NCI-H187 treated with DMSO at 0.1 percent for 48 hours (cell line): ENCODE results near the gene SCLY.
A peak's percentile ranks its signal among the peaks of the same experiment; 100 is the strongest.
"Not testable (repeated sequence)": the region's sequence is repeated elsewhere in the genome, so short reads cannot be mapped to it uniquely, and the experiment has no call there.

ENCODE experiments used
- DNase-seq: peaks from one replicate; lab custom pipeline; 2025; lab: John Stamatoyannopoulos, UW

SCLY gene

GRCh38 chr2:238060542-238061314 is at the start of gene SCLY:
Gene SCLY (plus strand): TSS chr2:238061001. CDS start chr2:238061055, 54 bp downstream.
- peak; percentile 20 for DNase-seq

GRCh38 chr2:238013806-238014205 is 47.0 kb upstream of the SCLY start:
- no peak for DNase-seq

GRCh38 chr2:238015705-238016104 is 45.1 kb upstream of the SCLY start:
- DNase-seq = no peak

- no peak for DNase-seq
Observed at GRCh38 chr2:238016526-238016925, 44.3 kb upstream of the SCLY start.

GRCh38 chr2:238019962-238020361 is 40.8 kb upstream of the SCLY start:
- DNase-seq = no peak

- DNase-seq = no peak
Observed at GRCh38 chr2:238020816-238021215, 40.0 kb upstream of the SCLY start.

- DNase-seq = no peak
Observed at GRCh38 chr2:238021327-238021726, 39.5 kb upstream of the SCLY start.

- no peak for DNase-seq
Observed at GRCh38 chr2:238022594-238023157, 38.1 kb upstream of the SCLY start.

- DNase-seq = no peak
Observed at GRCh38 chr2:238023608-238024007, 37.2 kb upstream of the SCLY start.

GRCh38 chr2:238024986-238025385 is 35.8 kb upstream of the SCLY start:
- DNase-seq = no peak

- no peak for DNase-seq
Observed at GRCh38 chr2:238025741-238026360, 35.0 kb upstream of the SCLY start.

- no peak for DNase-seq
Observed at GRCh38 chr2:238027058-238027457, 33.7 kb upstream of the SCLY start.

GRCh38 chr2:238027591-238028415 is 33.0 kb upstream of the SCLY start:
- no peak for DNase-seq

- no peak for DNase-seq
Observed at GRCh38 chr2:238029853-238030252, 30.9 kb upstream of the SCLY start.

GRCh38 chr2:238030422-238031155 is 30.2 kb upstream of the SCLY start:
- no peak for DNase-seq

- no peak for DNase-seq
Observed at GRCh38 chr2:238031751-238032150, 29.1 kb upstream of the SCLY start.

- DNase-seq = no peak
Observed at GRCh38 chr2:238032755-238033337, 28.0 kb upstream of the SCLY start.

GRCh38 chr2:238033991-238034390 is 26.8 kb upstream of the SCLY start:
- not testable (repeated sequence) for DNase-seq

GRCh38 chr2:238038203-238038602 is 22.6 kb upstream of the SCLY start:
- no peak for DNase-seq

- DNase-seq = no peak
Observed at GRCh38 chr2:238039151-238039550, 21.6 kb upstream of the SCLY start.

- no peak for DNase-seq
Observed at GRCh38 chr2:238039985-238040384, 20.8 kb upstream of the SCLY start.
